Stimulated activated CD4-positive, alpha-beta T cell treated with anti-CD3 and anti-CD28 coated beads, Interleukin-2, amount 100 ng/mL, for 4 hours (primary cell): Measurements from ENCODE around the gene SMG1.
"Not testable (repeated sequence)": the region's sequence is repeated elsewhere in the genome, so short reads cannot be mapped to it uniquely, and the experiment has no call there.

Experiments
- DNase-seq: peaks from one replicate; pipeline ENCODE4 v3.0.0-alpha.2; 2020; ENCODE audit warnings: low read depth

Gene SMG1

GRCh38 chr16:18933501-18933900, 7.3 kb upstream of the SMG1 start:
- no peak for DNase-seq

- no peak for DNase-seq
Measured at GRCh38 chr16:18932243-18932987, 6.2 kb upstream of the SMG1 start.

GRCh38 chr16:18931756-18932155, 5.5 kb upstream of the SMG1 start:
- DNase-seq = no peak

- not testable (repeated sequence) for DNase-seq
Measured at GRCh38 chr16:18930095-18930494, 3.9 kb upstream of the SMG1 start.

- not testable (repeated sequence) for DNase-seq
Measured at GRCh38 chr16:18928073-18928472, 1.9 kb upstream of the SMG1 start.

- peak; percentile 37 for DNase-seq
Measured at GRCh38 chr16:18925215-18925985, 808 bp downstream of the SMG1 start.

- not testable (repeated sequence) for DNase-seq
Measured at GRCh38 chr16:18923935-18924334, 2.3 kb downstream of the SMG1 start.

GRCh38 chr16:18923124-18923523, 3.1 kb downstream of the SMG1 start:
- DNase-seq = not testable (repeated sequence)

- DNase-seq = not testable (repeated sequence)
Measured at GRCh38 chr16:18909585-18909984, 16.6 kb downstream of the SMG1 start.

GRCh38 chr16:18908716-18909115, 17.5 kb downstream of the SMG1 start:
- not testable (repeated sequence) for DNase-seq

- not testable (repeated sequence) for DNase-seq
Measured at GRCh38 chr16:18902778-18903177, 23.4 kb downstream of the SMG1 start.

- not testable (repeated sequence) for DNase-seq
Measured at GRCh38 chr16:18902044-18902443, 24.2 kb downstream of the SMG1 start.

- DNase-seq = not testable (repeated sequence)
Measured at GRCh38 chr16:18901194-18901593, 25.0 kb downstream of the SMG1 start.

GRCh38 chr16:18884456-18884855, 41.8 kb downstream of the SMG1 start:
- not testable (repeated sequence) for DNase-seq

GRCh38 chr16:18877734-18878133, 48.5 kb downstream of the SMG1 start:
- not testable (repeated sequence) for DNase-seq

GRCh38 chr16:18877259-18877658, 48.9 kb downstream of the SMG1 start:
- not testable (repeated sequence) for DNase-seq

- not testable (repeated sequence) for DNase-seq
Measured at GRCh38 chr16:18876301-18876700, 49.9 kb downstream of the SMG1 start.

GRCh38 chr16:18869043-18869771, 57.0 kb downstream of the SMG1 start:
- DNase-seq = not testable (repeated sequence)

- DNase-seq = not testable (repeated sequence)
Measured at GRCh38 chr16:18866277-18866823, 59.9 kb downstream of the SMG1 start.

GRCh38 chr16:18862891-18863290, 63.3 kb downstream of the SMG1 start:
- not testable (repeated sequence) for DNase-seq

GRCh38 chr16:18855196-18855595, 71.0 kb downstream of the SMG1 start:
- DNase-seq = no peak

GRCh38 chr16:18853694-18854093, 72.5 kb downstream of the SMG1 start:
- DNase-seq = no peak
